ENCODE measurements around the gene CXCL3. TPM values are rescaled to one million over a fixed set of nuclear protein-coding genes. Genes with fewer than 3 reads are reported as not detected.

Gene CXCL3
- total RNA-seq, 5 donors from 2014 or later (not counting 1 experiment from before 2014, with no cell fraction given), result 0.32 to 0.35 TPM; not detected in 3

DNA sequence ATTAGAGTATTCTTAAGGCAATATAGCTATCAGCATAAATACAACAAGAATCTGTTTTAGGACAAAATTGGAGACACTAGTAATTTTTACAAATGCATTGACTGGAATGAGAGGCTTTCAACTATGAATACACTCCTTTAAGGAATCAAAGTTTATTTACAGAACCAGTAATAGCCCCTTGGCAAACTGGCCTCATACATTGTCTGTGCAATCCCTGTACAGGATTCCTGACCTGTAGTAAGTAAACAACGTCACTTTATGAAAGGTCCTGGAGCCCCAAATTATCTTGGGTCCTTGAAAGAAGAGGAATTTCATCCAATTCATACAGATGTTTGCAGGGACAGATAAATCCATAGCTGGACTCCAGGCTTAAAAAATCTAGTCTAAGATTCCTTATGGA, 25.4 kb upstream of the CXCL3 start:
- WGBS (ENCODE audit: insufficient coverage), result no CpG with 5 or more reads among the region's 1 CpG

DNA sequence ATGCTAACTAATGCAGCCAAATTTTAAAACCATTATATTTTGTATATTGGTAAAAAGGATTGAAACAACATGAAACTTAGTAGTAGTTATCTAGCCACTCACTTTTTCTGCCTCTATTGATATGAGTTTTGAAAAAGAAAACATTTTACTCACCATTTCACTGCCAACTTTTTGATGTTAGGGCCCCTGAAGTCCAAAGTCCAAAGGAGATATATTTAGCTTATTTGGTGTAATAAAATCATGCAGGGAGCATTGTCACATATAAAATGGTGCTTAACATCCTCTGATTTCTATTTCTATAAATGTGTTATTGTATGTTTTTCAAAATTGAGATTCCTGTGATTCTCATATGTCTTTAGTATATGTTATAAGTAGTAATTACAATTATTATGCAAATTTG, 24.5 kb upstream of the CXCL3 start:
- DNase-seq (no peak), ATAC-seq (replicated peaks in 1 of 4) (no peak)
- no peaks in the 10 kb centered on the region for H3K36me3 ChIP-seq (ENCODE audit: control insufficient read depth in 2 of 2, extremely low read depth in 1 of 2, insufficient read depth in 1 of 2, low read length in 1 of 2)
- no peak overlapping the region for H3K4me3 Mint-ChIP-seq
- no peaks in the 10 kb centered on the region for H3K36me3 Mint-ChIP-seq
- no peaks in the 10 kb centered on the region for H3K4me1 ChIP-seq (ENCODE audit: control insufficient read depth in 1 of 2, extremely low read depth in 1 of 2, insufficient read depth in 2 of 2, low read length in 2 of 2)
- no peak overlapping the region for H3K4me3 ChIP-seq (ENCODE audit: control insufficient read depth in 1 of 2, extremely low read depth in 1 of 2, low read length in 1 of 2)
- ChIA-PET POLR2A (interaction anchor here in 1 of 2 donors (0.7 kb wide), 1 partner anchor 226 kb away, joined by 3 read pairs; no protein-coding TSS in a partner anchor), CTCF (no interaction called here)
- H3K27me3 ChIP-seq (replicated peaks in 1 of 2; ENCODE audit: control insufficient read depth in 2 of 2, extremely low read depth in 1 of 2, insufficient read depth in 2 of 2, low read length in 1 of 2), result no peaks in the 10 kb centered on the region
- no peak overlapping the region for H3K27ac Mint-ChIP-seq
- no peaks in the 10 kb centered on the region for H3K4me1 Mint-ChIP-seq
- no peaks in the 10 kb centered on the region for H3K9me3 Mint-ChIP-seq
- no peak overlapping the region for H3K27ac ChIP-seq (ENCODE audit: low read length)
- peaks cover 2 to 5% of the 10 kb centered on the region in 2 donors for H3K27me3 Mint-ChIP-seq
- H3K9me3 ChIP-seq, result no peaks in the 10 kb centered on the region

More for the DNA sequence above, 25.4 kb upstream of the CXCL3 start:
- no peaks in the 10 kb centered on the region for H3K36me3 Mint-ChIP-seq
- Histone ChIP-seq H3K27me3 (replicated peaks in 1 of 2; ENCODE audit: control insufficient read depth in 2 of 2, extremely low read depth in 1 of 2, insufficient read depth in 2 of 2, low read length in 1 of 2) (no peaks in the 10 kb centered on the region), H3K36me3 (ENCODE audit: control insufficient read depth in 2 of 2, extremely low read depth in 1 of 2, insufficient read depth in 1 of 2, low read length in 1 of 2) (no peaks in the 10 kb centered on the region), H3K27ac (ENCODE audit: low read length) (no peak overlapping the region), H3K4me3 (ENCODE audit: control insufficient read depth in 1 of 2, extremely low read depth in 1 of 2, low read length in 1 of 2) (no peak overlapping the region), H3K4me1 (ENCODE audit: control insufficient read depth in 1 of 2, extremely low read depth in 1 of 2, insufficient read depth in 2 of 2, low read length in 2 of 2) (no peaks in the 10 kb centered on the region), H3K9me3 (no peaks in the 10 kb centered on the region)
- ATAC-seq (replicated peaks in 1 of 4) (no peak), DNase-seq (no peak)
- no peak overlapping the region for H3K27ac Mint-ChIP-seq
- CTCF ChIA-PET, result no interaction called here
- H3K9me3 Mint-ChIP-seq, result no peaks in the 10 kb centered on the region
- H3K4me3 Mint-ChIP-seq, result no peak overlapping the region
- POLR2A ChIA-PET, result no interaction called here
- no peaks in the 10 kb centered on the region for H3K4me1 Mint-ChIP-seq
- peaks cover 2 to 5% of the 10 kb centered on the region in 2 donors for H3K27me3 Mint-ChIP-seq

DNA sequence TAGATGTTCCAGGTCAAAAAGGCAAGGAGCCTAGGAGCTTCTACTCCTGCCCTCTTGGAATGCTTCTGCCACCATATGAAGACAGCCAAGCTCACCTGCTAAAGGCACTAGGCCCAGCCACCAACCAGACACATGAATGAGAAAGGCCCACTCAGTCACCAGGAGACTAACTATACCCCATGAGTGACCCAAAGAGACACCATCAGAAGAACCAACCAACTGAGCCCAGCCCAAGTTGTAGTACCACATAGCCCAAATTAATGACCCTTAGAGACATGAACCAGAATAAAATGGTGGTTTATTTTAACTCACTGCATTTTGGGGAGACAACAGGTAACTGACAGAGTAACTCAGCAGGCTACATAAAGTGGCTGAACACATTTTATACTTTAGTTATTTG, 22.9 kb upstream of the CXCL3 start:
- H3K9me3 ChIP-seq, result no peaks in the 10 kb centered on the region
- DNase-seq (no peak), ATAC-seq (replicated peaks in 1 of 4) (no peak)
- no peaks in the 10 kb centered on the region for H3K36me3 Mint-ChIP-seq
- H3K27ac ChIP-seq (ENCODE audit: low read length), result no peak overlapping the region
- CTCF ChIA-PET, result no interaction called here
- no peak overlapping the region for H3K4me3 ChIP-seq (ENCODE audit: control insufficient read depth in 1 of 2, extremely low read depth in 1 of 2, low read length in 1 of 2)
- H3K4me3 Mint-ChIP-seq, result no peak overlapping the region
- POLR2A ChIA-PET, result no interaction called here
- no peaks in the 10 kb centered on the region for H3K27me3 ChIP-seq (replicated peaks in 1 of 2; ENCODE audit: control insufficient read depth in 2 of 2, extremely low read depth in 1 of 2, insufficient read depth in 2 of 2, low read length in 1 of 2)
- H3K27me3 Mint-ChIP-seq, result peaks cover 2 to 5% of the 10 kb centered on the region in 2 donors
- H3K36me3 ChIP-seq (ENCODE audit: control insufficient read depth in 2 of 2, extremely low read depth in 1 of 2, insufficient read depth in 1 of 2, low read length in 1 of 2), result no peaks in the 10 kb centered on the region
- no peaks in the 10 kb centered on the region for H3K9me3 Mint-ChIP-seq
- H3K4me1 Mint-ChIP-seq, result no peaks in the 10 kb centered on the region
- no peaks in the 10 kb centered on the region for H3K4me1 ChIP-seq (ENCODE audit: control insufficient read depth in 1 of 2, extremely low read depth in 1 of 2, insufficient read depth in 2 of 2, low read length in 2 of 2)
- H3K27ac Mint-ChIP-seq, result no peak overlapping the region

DNA sequence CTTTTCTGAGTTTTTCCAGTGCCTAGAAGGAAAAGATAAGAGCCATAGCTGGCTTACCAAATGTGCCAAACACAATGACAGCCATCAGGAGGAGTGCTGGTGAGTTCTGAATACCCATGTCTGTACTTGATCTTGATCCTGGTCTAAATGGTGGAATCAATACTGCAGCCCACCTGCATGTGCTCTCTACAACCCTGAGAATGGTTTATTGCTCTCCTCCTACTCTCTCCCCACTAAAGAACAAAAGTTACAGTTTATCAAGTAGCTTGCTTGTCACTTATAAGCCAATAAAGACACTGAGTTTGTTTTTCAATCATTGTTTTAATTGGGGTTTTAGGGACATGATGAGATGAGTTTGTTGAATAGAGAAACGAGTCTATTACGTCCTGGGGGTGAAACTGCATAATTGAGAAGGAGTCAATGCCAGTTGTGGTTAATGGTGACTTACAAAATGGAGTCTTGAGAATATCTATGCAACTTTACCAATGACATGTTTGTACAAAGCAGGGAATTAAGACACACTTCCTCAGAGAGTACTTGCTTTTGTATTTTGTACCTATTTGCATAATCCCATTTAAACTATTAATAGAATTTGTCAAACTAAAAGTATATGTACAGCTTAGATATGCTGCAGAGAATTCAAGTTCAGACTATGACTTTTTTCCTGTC, 20.8 kb upstream of the CXCL3 start:
- DNase-seq (no peak), ATAC-seq (replicated peaks in 1 of 4) (no peak)
- Mint-ChIP-seq H3K27me3 (peaks cover 0 to 8% of the 10 kb centered on the region in 2 donors), H3K4me1 (no peaks in the 10 kb centered on the region), H3K9me3 (no peaks in the 10 kb centered on the region), H3K4me3 (no peak overlapping the region), H3K36me3 (no peaks in the 10 kb centered on the region), H3K27ac (no peak overlapping the region)
- WGBS (ENCODE audit: insufficient coverage), result 80% methylated on average over 1 of the region's 2 CpGs
- ChIA-PET CTCF (no interaction called here), POLR2A (no interaction called here)
- Histone ChIP-seq H3K9me3 (no peaks in the 10 kb centered on the region), H3K27ac (ENCODE audit: low read length) (no peak overlapping the region), H3K27me3 (replicated peaks in 1 of 2; ENCODE audit: control insufficient read depth in 2 of 2, extremely low read depth in 1 of 2, insufficient read depth in 2 of 2, low read length in 1 of 2) (no peaks in the 10 kb centered on the region), H3K36me3 (ENCODE audit: control insufficient read depth in 2 of 2, extremely low read depth in 1 of 2, insufficient read depth in 1 of 2, low read length in 1 of 2) (no peaks in the 10 kb centered on the region), H3K4me3 (ENCODE audit: control insufficient read depth in 1 of 2, extremely low read depth in 1 of 2, low read length in 1 of 2) (no peak overlapping the region), H3K4me1 (ENCODE audit: control insufficient read depth in 1 of 2, extremely low read depth in 1 of 2, insufficient read depth in 2 of 2, low read length in 2 of 2) (peaks cover 0 to 2% of the 10 kb centered on the region in 2 experiments)

DNA sequence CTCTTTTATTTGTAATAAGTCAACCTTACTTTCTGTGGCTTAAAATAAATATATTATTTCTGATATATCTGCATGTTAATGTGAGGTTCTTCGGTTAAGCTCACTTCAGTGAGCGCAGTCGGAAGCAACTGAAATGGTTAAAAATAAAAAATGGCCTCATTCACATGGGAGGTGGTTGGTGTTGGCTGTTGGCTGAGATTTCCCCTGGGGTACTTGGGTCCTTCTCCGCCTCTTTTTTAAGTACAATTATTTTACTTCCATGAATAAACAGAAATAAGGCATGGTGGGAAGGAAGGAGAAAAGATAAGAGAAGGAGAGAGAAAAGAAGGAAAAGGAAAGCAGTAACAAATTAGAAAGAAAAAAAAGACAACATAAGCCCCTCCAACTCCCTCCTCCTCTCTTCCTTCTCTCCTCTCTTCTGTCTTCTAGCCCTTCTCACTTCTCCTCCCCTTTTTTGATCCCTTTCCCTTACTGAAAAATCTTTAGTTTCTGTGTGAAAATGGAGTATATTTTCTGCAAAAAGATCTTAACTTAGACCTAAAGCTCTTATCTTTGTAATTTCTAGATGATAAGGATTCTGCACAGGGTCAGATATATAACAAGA, 19.7 kb upstream of the CXCL3 start:
- no peaks in the 10 kb centered on the region for H3K36me3 Mint-ChIP-seq
- ATAC-seq (replicated peaks in 1 of 4), result no peak
- H3K4me3 Mint-ChIP-seq, result no peak overlapping the region
- Histone ChIP-seq H3K27me3 (replicated peaks in 1 of 2; ENCODE audit: control insufficient read depth in 2 of 2, extremely low read depth in 1 of 2, insufficient read depth in 2 of 2, low read length in 1 of 2) (no peaks in the 10 kb centered on the region), H3K4me3 (ENCODE audit: control insufficient read depth in 1 of 2, extremely low read depth in 1 of 2, low read length in 1 of 2) (no peak overlapping the region), H3K9me3 (no peaks in the 10 kb centered on the region), H3K4me1 (ENCODE audit: control insufficient read depth in 1 of 2, extremely low read depth in 1 of 2, insufficient read depth in 2 of 2, low read length in 2 of 2) (peaks cover 0 to 2% of the 10 kb centered on the region in 2 experiments), H3K36me3 (ENCODE audit: control insufficient read depth in 2 of 2, extremely low read depth in 1 of 2, insufficient read depth in 1 of 2, low read length in 1 of 2) (no peaks in the 10 kb centered on the region), H3K27ac (ENCODE audit: low read length) (no peak overlapping the region)
- no peaks in the 10 kb centered on the region for H3K9me3 Mint-ChIP-seq
- DNase-seq, result no peak
- peak overlapping the region in 1 of 2 donors; percentile 14 for H3K27ac Mint-ChIP-seq
- POLR2A ChIA-PET, result no interaction called here
- H3K4me1 Mint-ChIP-seq, result no peaks in the 10 kb centered on the region
- CTCF ChIA-PET, result interaction anchor here in 1 of 2 donors (0.7 kb wide), 1 partner anchor 21 kb away, joined by 3 read pairs; no protein-coding TSS in a partner anchor
- WGBS (ENCODE audit: insufficient coverage), result no CpG with 5 or more reads among the region's 4 CpGs
- H3K27me3 Mint-ChIP-seq, result peaks cover 0 to 8% of the 10 kb centered on the region in 2 donors

DNA sequence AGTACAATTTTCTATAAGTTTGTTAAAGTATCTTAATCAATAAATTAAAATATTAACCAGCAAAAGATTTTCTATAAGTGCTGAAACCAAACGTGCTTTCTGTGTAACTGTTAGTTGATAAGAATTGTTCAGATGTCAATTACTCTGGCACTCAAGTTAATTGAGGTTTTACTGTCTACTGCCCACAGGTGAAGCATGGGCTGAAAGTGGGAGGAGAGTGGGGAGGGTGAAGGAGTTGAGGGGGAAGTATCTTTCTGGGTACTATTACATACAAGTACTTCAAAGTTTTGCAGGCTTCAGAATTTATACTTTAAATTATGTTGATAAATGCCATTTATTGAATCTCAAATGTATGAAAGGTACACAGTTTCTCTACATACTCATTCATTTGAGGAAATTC, 19.1 kb upstream of the CXCL3 start:
- Histone ChIP-seq H3K4me1 (ENCODE audit: control insufficient read depth in 1 of 2, extremely low read depth in 1 of 2, insufficient read depth in 2 of 2, low read length in 2 of 2) (peaks cover 0 to 2% of the 10 kb centered on the region in 2 experiments), H3K4me3 (ENCODE audit: control insufficient read depth in 1 of 2, extremely low read depth in 1 of 2, low read length in 1 of 2) (no peak overlapping the region), H3K27me3 (replicated peaks in 1 of 2; ENCODE audit: control insufficient read depth in 2 of 2, extremely low read depth in 1 of 2, insufficient read depth in 2 of 2, low read length in 1 of 2) (no peaks in the 10 kb centered on the region), H3K9me3 (no peaks in the 10 kb centered on the region), H3K27ac (ENCODE audit: low read length) (no peak overlapping the region), H3K36me3 (ENCODE audit: control insufficient read depth in 2 of 2, extremely low read depth in 1 of 2, insufficient read depth in 1 of 2, low read length in 1 of 2) (no peaks in the 10 kb centered on the region)
- ChIA-PET CTCF (no interaction called here), POLR2A (no interaction called here)
- Mint-ChIP-seq H3K36me3 (no peaks in the 10 kb centered on the region), H3K9me3 (no peaks in the 10 kb centered on the region), H3K27me3 (peaks cover 0 to 8% of the 10 kb centered on the region in 2 donors), H3K4me3 (no peak overlapping the region), H3K27ac (no peak overlapping the region), H3K4me1 (no peaks in the 10 kb centered on the region)
- WGBS (ENCODE audit: insufficient coverage), result no CpG with 5 or more reads among the region's 1 CpG
- no peak for ATAC-seq (replicated peaks in 1 of 4)
- no peak for DNase-seq

Measured in T-cell (primary cell).